ENCODE results near the gene CACNA1C.

The CACNA1C gene

GRCh38 chr12:2300886-2301285, 248.1 kb downstream of the CACNA1C start:
- H3K27me3 ChIP-seq (ENCODE audit: control insufficient read depth, insufficient read depth, low read length), result no peaks in the 10 kb centered on the region
- H3K36me3 ChIP-seq (ENCODE audit: control insufficient read depth, insufficient read depth, low read length), result no peaks in the 10 kb centered on the region
- no peaks in the 10 kb centered on the region for H3K9me3 ChIP-seq (ENCODE audit: control insufficient read depth, low read length)
- H3K4me1 ChIP-seq (ENCODE audit: control insufficient read depth, insufficient read depth, low read length), result peaks cover 3% of the 10 kb centered on the region
- H3K4me3 ChIP-seq (ENCODE audit: low read length), result no peak overlapping the region
- no peak overlapping the region for H3K9ac ChIP-seq (ENCODE audit: low read length)

- Histone ChIP-seq H3K9me3 (ENCODE audit: control insufficient read depth, low read length) (no peaks in the 10 kb centered on the region), H3K9ac (ENCODE audit: low read length) (no peak overlapping the region), H3K4me1 (ENCODE audit: control insufficient read depth, insufficient read depth, low read length) (peaks cover 3% of the 10 kb centered on the region), H3K36me3 (ENCODE audit: control insufficient read depth, insufficient read depth, low read length) (no peaks in the 10 kb centered on the region), H3K4me3 (ENCODE audit: low read length) (no peak overlapping the region), H3K27me3 (ENCODE audit: control insufficient read depth, insufficient read depth, low read length) (no peaks in the 10 kb centered on the region)
Observed at GRCh38 chr12:2301531-2302461, 249.0 kb downstream of the CACNA1C start.

GRCh38 chr12:2302711-2303580, 250.2 kb downstream of the CACNA1C start:
- Histone ChIP-seq H3K36me3 (ENCODE audit: control insufficient read depth, insufficient read depth, low read length) (no peaks in the 10 kb centered on the region), H3K27me3 (ENCODE audit: control insufficient read depth, insufficient read depth, low read length) (no peaks in the 10 kb centered on the region), H3K9me3 (ENCODE audit: control insufficient read depth, low read length) (no peaks in the 10 kb centered on the region), H3K9ac (ENCODE audit: low read length) (no peak overlapping the region), H3K4me3 (ENCODE audit: low read length) (no peak overlapping the region), H3K4me1 (ENCODE audit: control insufficient read depth, insufficient read depth, low read length) (peaks cover 3% of the 10 kb centered on the region)

- Histone ChIP-seq H3K36me3 (ENCODE audit: control insufficient read depth, insufficient read depth, low read length) (no peaks in the 10 kb centered on the region), H3K9ac (ENCODE audit: low read length) (no peak overlapping the region), H3K9me3 (ENCODE audit: control insufficient read depth, low read length) (no peaks in the 10 kb centered on the region), H3K4me1 (ENCODE audit: control insufficient read depth, insufficient read depth, low read length) (peaks cover 3% of the 10 kb centered on the region), H3K27me3 (ENCODE audit: control insufficient read depth, insufficient read depth, low read length) (no peaks in the 10 kb centered on the region), H3K4me3 (ENCODE audit: low read length) (no peak overlapping the region)
Observed at GRCh38 chr12:2304223-2304622, 251.4 kb downstream of the CACNA1C start.

- Histone ChIP-seq H3K27me3 (ENCODE audit: control insufficient read depth, insufficient read depth, low read length) (no peaks in the 10 kb centered on the region), H3K9me3 (ENCODE audit: control insufficient read depth, low read length) (no peaks in the 10 kb centered on the region), H3K4me1 (ENCODE audit: control insufficient read depth, insufficient read depth, low read length) (peaks cover 3% of the 10 kb centered on the region), H3K4me3 (ENCODE audit: low read length) (no peak overlapping the region), H3K9ac (ENCODE audit: low read length) (no peak overlapping the region), H3K36me3 (ENCODE audit: control insufficient read depth, insufficient read depth, low read length) (no peaks in the 10 kb centered on the region)
Observed at GRCh38 chr12:2306012-2306411, 253.2 kb downstream of the CACNA1C start.

- no peak overlapping the region for H3K9ac ChIP-seq (ENCODE audit: low read length)
- H3K4me1 ChIP-seq (ENCODE audit: control insufficient read depth, insufficient read depth, low read length), result peaks cover 3% of the 10 kb centered on the region
- H3K9me3 ChIP-seq (ENCODE audit: control insufficient read depth, low read length), result no peaks in the 10 kb centered on the region
- H3K36me3 ChIP-seq (ENCODE audit: control insufficient read depth, insufficient read depth, low read length), result no peaks in the 10 kb centered on the region
- no peak overlapping the region for H3K4me3 ChIP-seq (ENCODE audit: low read length)
- H3K27me3 ChIP-seq (ENCODE audit: control insufficient read depth, insufficient read depth, low read length), result no peaks in the 10 kb centered on the region
Observed at GRCh38 chr12:2306735-2307134, 253.9 kb downstream of the CACNA1C start.

GRCh38 chr12:2307550-2307949, 254.8 kb downstream of the CACNA1C start:
- H3K4me3 ChIP-seq (ENCODE audit: low read length), result no peak overlapping the region
- no peaks in the 10 kb centered on the region for H3K9me3 ChIP-seq (ENCODE audit: control insufficient read depth, low read length)
- H3K9ac ChIP-seq (ENCODE audit: low read length), result no peak overlapping the region
- H3K36me3 ChIP-seq (ENCODE audit: control insufficient read depth, insufficient read depth, low read length), result no peaks in the 10 kb centered on the region
- H3K4me1 ChIP-seq (ENCODE audit: control insufficient read depth, insufficient read depth, low read length), result no peaks in the 10 kb centered on the region
- no peaks in the 10 kb centered on the region for H3K27me3 ChIP-seq (ENCODE audit: control insufficient read depth, insufficient read depth, low read length)

GRCh38 chr12:2309647-2310046, 256.9 kb downstream of the CACNA1C start:
- Histone ChIP-seq H3K27me3 (ENCODE audit: control insufficient read depth, insufficient read depth, low read length) (no peaks in the 10 kb centered on the region), H3K4me3 (ENCODE audit: low read length) (no peak overlapping the region), H3K4me1 (ENCODE audit: control insufficient read depth, insufficient read depth, low read length) (no peaks in the 10 kb centered on the region), H3K9me3 (ENCODE audit: control insufficient read depth, low read length) (no peaks in the 10 kb centered on the region), H3K9ac (ENCODE audit: low read length) (no peak overlapping the region), H3K36me3 (ENCODE audit: control insufficient read depth, insufficient read depth, low read length) (no peaks in the 10 kb centered on the region)

GRCh38 chr12:2311020-2311778, 258.4 kb downstream of the CACNA1C start:
- Histone ChIP-seq H3K36me3 (ENCODE audit: control insufficient read depth, insufficient read depth, low read length) (no peaks in the 10 kb centered on the region), H3K27me3 (ENCODE audit: control insufficient read depth, insufficient read depth, low read length) (no peaks in the 10 kb centered on the region), H3K9ac (ENCODE audit: low read length) (no peak overlapping the region), H3K4me1 (ENCODE audit: control insufficient read depth, insufficient read depth, low read length) (no peaks in the 10 kb centered on the region), H3K4me3 (ENCODE audit: low read length) (no peak overlapping the region), H3K9me3 (ENCODE audit: control insufficient read depth, low read length) (no peaks in the 10 kb centered on the region)

GRCh38 chr12:2312175-2312574, 259.4 kb downstream of the CACNA1C start:
- no peak overlapping the region for H3K4me3 ChIP-seq (ENCODE audit: low read length)
- no peaks in the 10 kb centered on the region for H3K4me1 ChIP-seq (ENCODE audit: control insufficient read depth, insufficient read depth, low read length)
- H3K9ac ChIP-seq (ENCODE audit: low read length), result no peak overlapping the region

GRCh38 chr12:2312770-2313169, 260.0 kb downstream of the CACNA1C start:
- no peaks in the 10 kb centered on the region for H3K4me1 ChIP-seq (ENCODE audit: control insufficient read depth, insufficient read depth, low read length)
- H3K27me3 ChIP-seq (ENCODE audit: control insufficient read depth, insufficient read depth, low read length), result no peaks in the 10 kb centered on the region
- no peak overlapping the region for H3K9ac ChIP-seq (ENCODE audit: low read length)
- H3K36me3 ChIP-seq (ENCODE audit: control insufficient read depth, insufficient read depth, low read length), result no peaks in the 10 kb centered on the region
- no peak overlapping the region for H3K4me3 ChIP-seq (ENCODE audit: low read length)
- no peaks in the 10 kb centered on the region for H3K9me3 ChIP-seq (ENCODE audit: control insufficient read depth, low read length)

More at GRCh38 chr12:2312175-2312574, 259.4 kb downstream of the CACNA1C start:
- Histone ChIP-seq H3K9me3 (ENCODE audit: control insufficient read depth, low read length) (no peaks in the 10 kb centered on the region), H3K27me3 (ENCODE audit: control insufficient read depth, insufficient read depth, low read length) (no peaks in the 10 kb centered on the region), H3K36me3 (ENCODE audit: control insufficient read depth, insufficient read depth, low read length) (no peaks in the 10 kb centered on the region)

Measured in mucosa of stomach (tissue), 1 donor.